Neural cell (in vitro differentiated cells): ENCODE data around the gene DCBLD1.

Experiments
- CTCF ChIP-seq: fragments of 450-650 bp; IDR thresholded peaks from 2 replicates; pipeline ENCODE4 v1.5.1; 2014; ENCODE audit warnings: antibody characterized with exemption, mild to moderate bottlenecking, moderate library complexity; ENCODE audit not compliant: poor library complexity, severe bottlenecking
- EP300 ChIP-seq: fragments of 450-650 bp; conservative IDR thresholded peaks from 2 replicates; pipeline ENCODE4 v1.6.1; 2014; ENCODE audit warnings: antibody characterized with exemption, mild to moderate bottlenecking, moderate library complexity; ENCODE audit not compliant: poor library complexity, severe bottlenecking
- EZH2 ChIP-seq: fragments of 200-600, 300-800 bp; shearing (Covaris generic), sonication (generic); IDR thresholded peaks from 2 replicates; pipeline ENCODE4 v1.6.1; 2014; ENCODE audit warnings: antibody characterized with exemption, low read length, borderline replicate concordance, mild to moderate bottlenecking; ENCODE audit not compliant: insufficient read depth, poor library complexity, severe bottlenecking
- MXI1 ChIP-seq: fragments of 450-650 bp; conservative IDR thresholded peaks from 2 replicates; pipeline ENCODE4 v1.6.1; 2014; ENCODE audit warnings: antibody characterized with exemption, mild to moderate bottlenecking; ENCODE audit not compliant: poor library complexity, severe bottlenecking
- POLR2AphosphoS5 ChIP-seq: IDR thresholded peaks from 2 replicates; pipeline ENCODE4 v1.6.1; 2012
- RAD21 ChIP-seq: fragments of 450-650 bp; conservative IDR thresholded peaks from 2 replicates; pipeline ENCODE4 v1.6.1; 2014; ENCODE audit warnings: antibody characterized with exemption, mild to moderate bottlenecking, moderate library complexity
- REST ChIP-seq: IDR thresholded peaks from 2 replicates; pipeline ENCODE4 v1.6.1; 2012; ENCODE audit warnings: borderline replicate concordance

GRCh38 chr6:117574198-117574597, 91.7 kb downstream of the DCBLD1 start:
- TF ChIP-seq EP300 (no peak), CTCF (no peak), RAD21 (no peak), REST (no peak), EZH2 (no peak), POLR2AphosphoS5 (no peak), MXI1 (no peak)
